Activated T-cell treated with anti-CD3 and anti-CD28 coated beads, Interleukin-2, amount 50 U/mL, for 24 hours (primary cell): ENCODE results near the gene KCNH4.
"Not testable (repeated sequence)": the region's sequence is repeated elsewhere in the genome, so short reads cannot be mapped to it uniquely, and the experiment has no call there.

ENCODE experiments used
- DNase-seq: peaks from one replicate; pipeline ENCODE4 v3.0.0-alpha.2; 2020
- H3K27ac Mint-ChIP-seq: 2 replicates; pipeline ENCODE4 v1.8.0; 2020; ENCODE audit warnings: mild to moderate bottlenecking, mixed read lengths
- H3K27me3 Mint-ChIP-seq: 2 replicates; pipeline ENCODE4 v1.8.0; 2020; ENCODE audit warnings: mixed read lengths
- H3K36me3 Mint-ChIP-seq: 2 replicates; pipeline ENCODE4 v1.8.0; 2020; ENCODE audit warnings: low read depth, mixed read lengths
- H3K4me1 Mint-ChIP-seq: 2 replicates; pipeline ENCODE4 v1.8.0; 2020; ENCODE audit warnings: low read depth, mixed read lengths
- H3K4me3 Mint-ChIP-seq: 2 replicates; pipeline ENCODE4 v1.8.0; 2020; ENCODE audit warnings: mild to moderate bottlenecking, moderate library complexity, mixed read lengths
- H3K9me3 Mint-ChIP-seq: 2 replicates; pipeline ENCODE4 v1.8.0; 2020; ENCODE audit warnings: mixed read lengths

The KCNH4 gene

DNA sequence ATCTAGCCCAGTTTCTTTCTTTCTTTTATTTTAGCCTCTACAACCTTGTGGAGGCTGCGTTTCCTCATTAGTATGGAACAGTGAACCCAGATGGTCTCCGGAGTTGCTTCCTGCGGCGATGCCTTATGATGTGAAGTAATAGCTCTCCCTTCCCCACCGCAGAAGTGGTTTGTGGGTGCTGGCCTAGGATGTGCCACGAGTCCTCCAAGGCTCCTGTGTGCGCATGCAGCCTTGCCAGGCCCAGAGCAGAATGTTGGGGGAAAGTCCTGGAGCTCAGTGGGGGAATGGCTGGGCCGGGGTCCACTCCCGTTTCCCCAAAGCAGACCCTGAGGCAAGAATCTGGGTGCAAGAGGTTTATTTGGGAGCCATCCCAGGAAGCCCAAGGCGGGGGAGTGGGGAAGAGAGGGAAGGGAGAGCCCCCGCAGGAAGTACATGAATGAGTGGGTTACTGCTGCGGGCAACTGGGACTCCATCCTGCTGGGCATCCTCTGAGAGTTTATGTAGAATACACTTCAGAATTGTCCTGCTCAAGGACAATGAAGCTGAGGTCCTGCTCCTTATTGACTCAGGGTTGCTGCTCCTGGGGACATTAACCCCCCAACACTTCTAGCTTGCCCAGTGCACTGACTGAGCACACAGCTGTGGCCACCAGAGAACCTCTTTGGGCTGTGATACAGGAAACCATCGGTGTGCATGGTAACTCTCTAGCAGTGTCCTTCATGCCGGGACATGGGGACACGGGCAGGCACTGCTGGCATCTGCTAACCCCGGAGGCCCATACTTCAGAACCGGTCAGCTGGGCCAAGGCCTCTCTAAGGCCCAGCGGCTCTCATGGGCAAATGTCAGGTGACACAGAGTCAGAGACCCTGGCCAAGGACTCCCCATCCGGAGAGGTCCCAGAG is 8.1 kb upstream of the KCNH4 start:
- peaks cover 4% of the 10 kb centered on the region for H3K36me3 Mint-ChIP-seq
- H3K4me3 Mint-ChIP-seq, result no peak overlapping the region
- H3K27ac Mint-ChIP-seq, result no peak overlapping the region
- no peak for DNase-seq
- H3K27me3 Mint-ChIP-seq, result no peaks in the 10 kb centered on the region
- peaks cover 30% of the 10 kb centered on the region for H3K4me1 Mint-ChIP-seq
- H3K9me3 Mint-ChIP-seq, result no peaks in the 10 kb centered on the region

GRCh38 chr17:42187833-42188232 is 6.9 kb upstream of the KCNH4 start:
- Mint-ChIP-seq H3K27ac (no peak overlapping the region), H3K4me1 (peaks cover 30% of the 10 kb centered on the region), H3K36me3 (peaks cover 4% of the 10 kb centered on the region), H3K27me3 (no peaks in the 10 kb centered on the region), H3K9me3 (no peaks in the 10 kb centered on the region), H3K4me3 (no peak overlapping the region)
- DNase-seq, result no peak

- not testable (repeated sequence) for H3K27ac Mint-ChIP-seq, H3K4me3 Mint-ChIP-seq
Observed at GRCh38 chr17:42186191-42186590, 5.2 kb upstream of the KCNH4 start.

GRCh38 chr17:42185621-42185930 is 4.6 kb upstream of the KCNH4 start:
- Mint-ChIP-seq H3K27ac (no peak overlapping the region), H3K36me3 (no peaks in the 10 kb centered on the region), H3K27me3 (peaks cover 6% of the 10 kb centered on the region), H3K4me3 (no peak overlapping the region), H3K4me1 (peaks cover 33% of the 10 kb centered on the region), H3K9me3 (no peaks in the 10 kb centered on the region)
- no peak for DNase-seq

More at GRCh38 chr17:42186191-42186590, 5.2 kb upstream of the KCNH4 start:
- DNase-seq, H3K36me3 Mint-ChIP-seq, H3K9me3 Mint-ChIP-seq, H3K27me3 Mint-ChIP-seq: not testable (repeated sequence)
- H3K4me1 Mint-ChIP-seq, result peaks cover 32% of the 10 kb centered on the region

GRCh38 chr17:42184713-42185620 is 4.0 kb upstream of the KCNH4 start, which contains the start of gene HCRT:
Gene HCRT, minus strand, starts transcription at chr17:42185452. Its CDS starts 87 bp downstream, at chr17:42185365.
- peaks cover 12% of the 10 kb centered on the region for H3K27me3 Mint-ChIP-seq
- H3K27ac Mint-ChIP-seq, result peak within 1 kb of the TSS; percentile 79
- peaks cover 38% of the 10 kb centered on the region for H3K4me1 Mint-ChIP-seq
- DNase-seq, result no peak
- no peaks in the 10 kb centered on the region for H3K36me3 Mint-ChIP-seq
- peak within 1 kb of the TSS; percentile 85 for H3K4me3 Mint-ChIP-seq
- H3K9me3 Mint-ChIP-seq, result no peaks in the 10 kb centered on the region

DNA sequence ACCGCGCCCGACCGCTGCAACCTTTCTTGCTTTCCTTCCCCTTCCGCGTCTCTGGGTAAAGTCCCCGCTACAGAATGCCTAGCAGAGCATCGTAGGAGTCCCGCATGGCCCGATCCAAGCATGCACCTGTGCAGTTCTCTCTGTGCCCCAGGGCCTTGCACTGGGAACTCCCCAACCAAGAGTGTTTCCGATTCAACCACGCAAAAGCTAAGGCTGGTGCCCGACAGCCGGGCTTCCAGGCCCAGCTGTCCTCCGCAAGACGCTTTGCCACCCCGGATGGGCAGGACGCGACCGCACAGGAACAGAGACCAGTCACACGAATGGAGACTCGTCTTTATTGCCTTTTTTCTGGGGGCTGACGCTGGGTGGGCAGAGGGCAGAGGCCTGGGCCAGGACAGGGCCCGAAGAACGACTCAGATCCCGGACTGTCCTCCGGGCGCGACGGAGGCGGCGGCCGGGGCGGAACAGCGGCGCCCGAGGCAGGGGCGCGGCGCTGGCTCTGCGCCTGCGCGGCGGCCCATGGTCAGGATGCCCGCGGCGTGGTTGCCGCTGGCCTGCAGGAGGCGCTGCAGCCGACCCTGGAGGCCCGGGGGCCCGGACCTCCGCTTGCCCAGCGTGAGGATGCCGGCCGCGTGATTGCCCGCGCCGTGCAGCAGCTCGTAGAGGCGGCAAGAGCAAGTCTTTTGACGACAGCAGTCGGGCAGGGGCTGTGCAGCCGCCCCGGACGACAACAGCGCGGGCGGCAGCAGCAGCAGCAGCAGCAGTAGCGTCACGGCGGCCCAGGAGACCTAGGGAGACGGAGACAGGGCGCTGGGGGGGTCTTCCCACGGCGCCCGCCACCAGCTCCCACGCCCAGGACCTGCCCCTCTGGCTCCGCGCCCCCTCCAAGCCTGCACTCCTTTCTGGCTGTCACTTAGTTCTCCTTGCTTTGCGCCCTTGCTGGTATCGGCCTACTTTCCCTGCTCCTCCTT is 3.1 kb upstream of the KCNH4 start:
- H3K27ac Mint-ChIP-seq, result peak overlapping the region; percentile 92

GRCh38 chr17:42182927-42183734 is 2.2 kb upstream of the KCNH4 start:
- H3K9me3 Mint-ChIP-seq, result no peaks in the 10 kb centered on the region
- peak overlapping the region; percentile 92 for H3K27ac Mint-ChIP-seq
- DNase-seq, result no peak
- peaks cover 54% of the 10 kb centered on the region for H3K4me1 Mint-ChIP-seq
- H3K36me3 Mint-ChIP-seq, result no peaks in the 10 kb centered on the region
- H3K27me3 Mint-ChIP-seq, result peaks cover 28% of the 10 kb centered on the region
- H3K4me3 Mint-ChIP-seq, result peak overlapping the region; percentile 85

More for the DNA sequence above, 3.1 kb upstream of the KCNH4 start:
- Mint-ChIP-seq H3K36me3 (no peaks in the 10 kb centered on the region), H3K4me1 (peaks cover 47% of the 10 kb centered on the region), H3K4me3 (peak overlapping the region; percentile 85), H3K27me3 (peaks cover 20% of the 10 kb centered on the region), H3K9me3 (no peaks in the 10 kb centered on the region)
- peak; percentile 92 for DNase-seq

GRCh38 chr17:42181851-42182207 is 887 bp upstream of the KCNH4 start:
- no peaks in the 10 kb centered on the region for H3K36me3 Mint-ChIP-seq
- peaks cover 28% of the 10 kb centered on the region for H3K27me3 Mint-ChIP-seq
- H3K27ac Mint-ChIP-seq, result no peak overlapping the region
- peak overlapping the region; percentile 66 for H3K4me3 Mint-ChIP-seq
- peaks cover 54% of the 10 kb centered on the region for H3K4me1 Mint-ChIP-seq
- H3K9me3 Mint-ChIP-seq, result no peaks in the 10 kb centered on the region
- DNase-seq, result no peak

GRCh38 chr17:42180411-42180921 is 476 bp downstream of the KCNH4 start:
- H3K4me1 Mint-ChIP-seq, result peaks cover 54% of the 10 kb centered on the region
- peak overlapping the region; percentile 66 for H3K4me3 Mint-ChIP-seq
- H3K36me3 Mint-ChIP-seq, result peaks cover 4% of the 10 kb centered on the region
- H3K27me3 Mint-ChIP-seq, result peaks cover 28% of the 10 kb centered on the region
- DNase-seq, result no peak
- H3K27ac Mint-ChIP-seq, result no peak overlapping the region
- no peaks in the 10 kb centered on the region for H3K9me3 Mint-ChIP-seq

DNA sequence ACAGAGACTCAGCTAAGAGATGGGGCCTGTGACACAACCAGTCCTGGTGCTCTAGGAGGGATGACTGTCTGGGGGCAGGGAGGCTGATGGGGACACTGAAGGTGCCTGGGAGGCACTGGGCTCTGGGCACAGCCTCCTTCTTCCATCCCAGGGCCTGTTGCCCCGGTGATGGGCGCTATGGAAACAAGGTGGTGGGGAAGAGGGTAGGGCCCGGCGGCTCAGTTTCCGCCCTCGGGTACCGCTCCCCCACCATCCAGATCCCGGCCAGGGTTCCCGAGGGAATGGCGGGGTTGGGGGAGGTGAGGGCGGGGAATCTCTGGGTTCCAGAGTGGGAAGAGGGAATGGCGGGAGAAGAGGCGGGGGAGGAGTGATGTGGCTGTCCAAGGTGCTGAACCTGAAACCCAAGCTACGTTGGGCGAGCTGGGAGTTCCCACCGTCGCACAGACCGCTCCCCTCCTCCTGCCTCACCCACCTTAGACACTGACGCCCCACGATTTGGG is 981 bp downstream of the KCNH4 start:
- H3K27ac Mint-ChIP-seq, result no peak overlapping the region
- no peaks in the 10 kb centered on the region for H3K9me3 Mint-ChIP-seq
- H3K27me3 Mint-ChIP-seq, result peaks cover 28% of the 10 kb centered on the region

DNA sequence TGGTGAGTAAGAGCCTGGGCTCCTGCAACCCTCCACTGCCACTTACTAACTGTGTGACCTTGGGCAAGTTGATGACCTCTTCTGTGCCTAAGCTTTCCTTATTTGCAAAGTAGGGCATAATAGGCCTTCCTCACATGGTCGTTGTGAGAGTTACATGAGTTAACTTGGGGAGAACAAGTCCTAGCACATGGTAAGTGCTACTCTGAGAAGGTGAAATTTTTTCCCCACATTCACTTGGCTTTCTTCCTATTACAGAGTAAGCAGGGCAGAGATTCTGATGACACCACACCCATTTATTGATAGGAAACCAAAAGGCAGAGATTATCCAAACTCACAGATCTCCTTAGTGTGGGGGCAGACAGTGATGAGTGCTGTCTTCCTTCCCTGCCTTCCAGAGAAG is 1.6 kb downstream of the KCNH4 start:
- peaks cover 45% of the 10 kb centered on the region for H3K4me1 Mint-ChIP-seq
- peaks cover 28% of the 10 kb centered on the region for H3K27me3 Mint-ChIP-seq
- no peak overlapping the region for H3K27ac Mint-ChIP-seq
- DNase-seq, result no peak
- H3K9me3 Mint-ChIP-seq, result no peaks in the 10 kb centered on the region
- H3K36me3 Mint-ChIP-seq, result peaks cover 4% of the 10 kb centered on the region
- H3K4me3 Mint-ChIP-seq, result no peak overlapping the region

More for the DNA sequence above, 981 bp downstream of the KCNH4 start:
- DNase-seq, result peak; percentile 44
- peak overlapping the region; percentile 66 for H3K4me3 Mint-ChIP-seq
- peaks cover 4% of the 10 kb centered on the region for H3K36me3 Mint-ChIP-seq
- H3K4me1 Mint-ChIP-seq, result peaks cover 52% of the 10 kb centered on the region

DNA sequence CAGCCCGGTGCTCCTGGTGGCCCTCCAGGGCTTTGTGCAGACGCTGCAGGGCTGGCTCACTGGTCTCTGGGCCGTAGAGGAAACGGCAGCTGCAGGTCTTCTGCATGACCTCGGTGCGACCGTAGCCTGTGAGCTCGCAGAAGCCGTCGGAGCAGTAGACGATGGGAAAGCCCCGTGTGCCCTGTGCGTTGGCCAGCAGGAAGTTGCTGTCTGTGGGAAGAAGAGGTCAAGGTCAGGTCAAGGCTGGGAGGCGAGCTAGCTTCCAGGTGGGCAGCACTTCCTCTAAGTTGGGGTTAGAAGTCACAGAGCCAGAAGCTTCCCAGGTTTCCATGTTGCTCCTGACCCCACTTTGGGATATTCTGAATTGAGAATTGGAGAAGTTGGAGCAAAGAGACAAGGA is 2.1 kb downstream of the KCNH4 start:
- no peak for DNase-seq
- Mint-ChIP-seq H3K36me3 (peaks cover 4% of the 10 kb centered on the region), H3K27ac (no peak overlapping the region), H3K4me3 (no peak overlapping the region), H3K9me3 (no peaks in the 10 kb centered on the region), H3K4me1 (peaks cover 42% of the 10 kb centered on the region), H3K27me3 (peaks cover 28% of the 10 kb centered on the region)

DNA sequence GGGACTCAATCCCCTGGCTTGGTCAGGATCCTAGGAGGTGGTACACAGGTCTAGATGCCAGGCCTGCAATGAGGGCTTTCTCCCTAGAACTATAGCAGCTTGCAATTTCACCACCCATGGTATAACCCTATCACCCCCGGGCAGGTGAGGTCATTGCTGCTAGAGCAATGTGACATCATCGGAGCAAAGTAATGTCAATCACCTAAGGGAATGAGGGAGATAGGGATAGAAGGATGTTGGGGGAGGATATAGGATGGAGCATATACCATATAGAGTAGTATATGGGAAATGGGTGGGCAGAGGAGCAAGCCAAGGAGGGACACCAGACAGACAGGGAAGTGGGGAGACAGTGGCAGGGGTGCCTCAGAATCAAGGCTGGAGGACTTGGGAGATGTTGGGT is 3.3 kb downstream of the KCNH4 start:
- peaks cover 4% of the 10 kb centered on the region for H3K36me3 Mint-ChIP-seq
- H3K27me3 Mint-ChIP-seq, result peaks cover 28% of the 10 kb centered on the region
- H3K4me3 Mint-ChIP-seq, result no peak overlapping the region
- DNase-seq, result no peak
- no peaks in the 10 kb centered on the region for H3K9me3 Mint-ChIP-seq
- H3K4me1 Mint-ChIP-seq, result peaks cover 30% of the 10 kb centered on the region
- H3K27ac Mint-ChIP-seq, result no peak overlapping the region
